ENCODE results near the gene BTAF1. TPM values are rescaled to one million over a fixed set of nuclear protein-coding genes. Genes with fewer than 3 reads are reported as not detected.
A peak's percentile ranks its signal among the peaks of the same experiment; 100 is the strongest.

The BTAF1 gene
- total and polyA plus RNA-seq, 8 donors = 24.2 to 59.8 (median 48.6) TPM

DNA sequence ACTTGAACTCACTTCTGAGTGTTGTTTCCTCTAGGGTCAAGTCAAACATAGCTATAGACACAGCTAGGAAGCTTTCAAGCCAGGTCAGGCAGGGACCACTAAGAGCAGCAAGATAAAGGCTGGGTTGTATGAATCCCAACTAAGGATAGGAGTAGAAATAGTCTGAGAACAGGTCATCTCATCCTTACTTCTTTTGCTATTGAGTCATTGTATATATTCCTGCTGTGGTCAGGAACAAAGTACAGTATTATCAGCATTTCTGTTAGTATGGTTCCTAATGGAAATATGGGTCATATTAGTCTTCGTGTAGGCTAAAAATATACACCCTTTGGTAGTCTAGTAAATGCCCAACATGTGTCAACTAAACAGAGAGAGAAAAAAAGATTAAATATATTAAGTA, 145.3 kb downstream of the BTAF1 start:
- Histone ChIP-seq H3K27me3 (no peaks in the 10 kb centered on the region), H3K4me3 (no peak overlapping the region), H3K9me3 (no peaks in the 10 kb centered on the region), H3K36me3 (no peaks in the 10 kb centered on the region), H3K4me1 (no peaks in the 10 kb centered on the region), H3K27ac (no peak overlapping the region)
- no peak for DNase-seq
- TF ChIP-seq, protein P1, sequence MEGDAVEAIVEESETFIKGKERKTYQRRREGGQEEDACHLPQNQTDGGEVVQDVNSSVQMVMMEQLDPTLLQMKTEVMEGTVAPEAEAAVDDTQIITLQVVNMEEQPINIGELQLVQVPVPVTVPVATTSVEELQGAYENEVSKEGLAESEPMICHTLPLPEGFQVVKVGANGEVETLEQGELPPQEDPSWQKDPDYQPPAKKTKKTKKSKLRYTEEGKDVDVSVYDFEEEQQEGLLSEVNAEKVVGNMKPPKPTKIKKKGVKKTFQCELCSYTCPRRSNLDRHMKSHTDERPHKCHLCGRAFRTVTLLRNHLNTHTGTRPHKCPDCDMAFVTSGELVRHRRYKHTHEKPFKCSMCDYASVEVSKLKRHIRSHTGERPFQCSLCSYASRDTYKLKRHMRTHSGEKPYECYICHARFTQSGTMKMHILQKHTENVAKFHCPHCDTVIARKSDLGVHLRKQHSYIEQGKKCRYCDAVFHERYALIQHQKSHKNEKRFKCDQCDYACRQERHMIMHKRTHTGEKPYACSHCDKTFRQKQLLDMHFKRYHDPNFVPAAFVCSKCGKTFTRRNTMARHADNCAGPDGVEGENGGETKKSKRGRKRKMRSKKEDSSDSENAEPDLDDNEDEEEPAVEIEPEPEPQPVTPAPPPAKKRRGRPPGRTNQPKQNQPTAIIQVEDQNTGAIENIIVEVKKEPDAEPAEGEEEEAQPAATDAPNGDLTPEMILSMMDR (IDR thresholded peaks at IDR 0.05) = no peak
- ATAC-seq = peak; percentile 45
- intact Hi-C loops (cut with DNase I) = no loop called here

DNA sequence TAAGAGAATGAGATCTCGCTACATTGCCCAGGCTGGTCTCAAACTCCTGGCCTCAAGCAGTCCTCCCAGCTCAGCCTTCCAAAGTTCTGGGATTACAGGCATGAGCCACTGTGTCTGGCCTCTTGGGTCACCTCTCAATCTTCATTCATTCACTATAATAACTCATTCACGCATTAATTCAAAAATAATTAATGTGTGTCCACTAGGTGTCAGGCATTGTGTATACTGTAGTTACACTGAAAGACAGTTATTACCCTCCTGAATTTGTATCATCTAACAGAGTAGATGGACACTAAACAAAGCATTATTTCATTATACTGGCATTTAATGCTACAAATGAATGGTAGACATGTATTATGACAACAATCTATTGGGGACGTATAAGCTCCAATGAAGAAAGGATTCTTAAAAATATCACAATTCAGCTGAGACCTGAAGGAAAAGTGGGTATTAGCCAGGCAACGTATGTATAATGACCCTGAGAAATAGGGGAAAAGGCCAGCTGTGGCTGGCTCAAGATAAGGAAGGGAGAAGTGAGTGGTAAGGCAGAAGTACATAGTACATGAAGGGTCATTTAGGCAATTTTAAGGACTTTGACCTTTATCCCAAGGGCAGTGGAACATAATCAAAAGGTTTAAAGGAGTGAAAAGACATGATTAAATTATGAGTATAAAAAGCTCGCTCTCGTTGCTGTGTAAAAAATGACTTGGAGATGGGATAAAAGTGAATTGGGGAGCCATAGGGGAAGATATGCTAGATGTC, 150.7 kb downstream of the BTAF1 start:
- peaks cover 0 to 11% of the 10 kb centered on the region in 2 donors for H3K36me3 ChIP-seq
- no peaks in the 10 kb centered on the region for H3K9me3 ChIP-seq
- H3K27ac ChIP-seq = no peak overlapping the region
- intact Hi-C loops (cut with DNase I) = no loop called here
- H3K4me1 ChIP-seq = no peaks in the 10 kb centered on the region
- no peaks in the 10 kb centered on the region for H3K27me3 ChIP-seq
- DNase-seq (no peak), ATAC-seq (peak; percentile 53)
- TF ChIP-seq, protein P1 (IDR thresholded peaks at IDR 0.05) = peak in 1 of 2 donors; percentile 11
- no peak overlapping the region for H3K4me3 ChIP-seq

DNA sequence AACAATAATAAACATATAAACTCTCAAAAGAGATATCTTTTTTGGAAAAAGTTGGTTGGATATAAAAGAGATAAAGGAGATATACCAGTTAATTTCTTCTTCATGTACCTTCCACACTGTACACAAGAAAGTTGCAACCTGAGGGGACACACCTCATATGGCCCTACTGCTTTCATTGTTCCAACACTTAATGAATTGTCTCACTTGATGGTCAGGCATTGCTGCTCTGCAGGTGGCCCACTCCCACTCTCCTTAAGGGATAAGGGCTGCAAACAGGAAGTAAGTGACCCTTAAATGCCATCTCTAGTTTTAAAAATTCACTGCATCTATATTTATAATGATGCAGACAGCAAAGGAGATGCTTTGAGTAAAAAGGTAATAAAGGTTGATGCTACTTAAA, 152.3 kb downstream of the BTAF1 start:
- intact Hi-C loops (cut with DNase I) = no loop called here
- H3K27me3 ChIP-seq = no peaks in the 10 kb centered on the region
- no peaks in the 10 kb centered on the region for H3K4me1 ChIP-seq
- H3K36me3 ChIP-seq = peaks cover 0 to 20% of the 10 kb centered on the region in 2 donors
- TF ChIP-seq, protein P1 (IDR thresholded peaks at IDR 0.05) = no peak
- no peak for DNase-seq
- no peak for ATAC-seq
- H3K9me3 ChIP-seq = no peaks in the 10 kb centered on the region
- no peak overlapping the region for H3K4me3 ChIP-seq
- no peak overlapping the region for H3K27ac ChIP-seq

DNA sequence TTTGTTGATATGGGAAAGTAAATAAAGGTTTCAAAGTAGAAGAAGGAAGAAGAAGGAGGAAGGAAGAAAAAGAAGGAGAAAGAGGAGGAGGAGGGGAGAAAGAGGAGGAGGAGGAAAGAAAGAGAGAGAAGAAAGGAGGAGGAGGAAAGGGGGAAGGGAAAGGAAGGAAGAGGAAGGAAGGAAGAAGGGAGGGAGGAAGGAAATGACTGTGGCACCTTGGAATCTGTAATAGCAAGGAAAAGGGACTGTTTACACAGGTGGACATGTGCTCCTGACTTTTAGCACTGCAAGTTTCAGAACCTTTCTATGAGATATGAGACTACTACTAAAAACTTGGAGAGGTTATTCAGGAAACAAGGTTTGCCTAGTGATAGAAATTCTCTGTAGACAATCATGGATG, 153.2 kb downstream of the BTAF1 start:
- Histone ChIP-seq H3K36me3 (peaks cover 0 to 27% of the 10 kb centered on the region in 2 donors), H3K4me3 (no peak overlapping the region), H3K27me3 (no peaks in the 10 kb centered on the region), H3K4me1 (no peaks in the 10 kb centered on the region), H3K27ac (no peak overlapping the region), H3K9me3 (no peaks in the 10 kb centered on the region)
- ATAC-seq (no peak), DNase-seq (no peak)
- TF ChIP-seq, protein P1 (IDR thresholded peaks at IDR 0.05) = no peak
- intact Hi-C loops (cut with DNase I) = no loop called here

DNA sequence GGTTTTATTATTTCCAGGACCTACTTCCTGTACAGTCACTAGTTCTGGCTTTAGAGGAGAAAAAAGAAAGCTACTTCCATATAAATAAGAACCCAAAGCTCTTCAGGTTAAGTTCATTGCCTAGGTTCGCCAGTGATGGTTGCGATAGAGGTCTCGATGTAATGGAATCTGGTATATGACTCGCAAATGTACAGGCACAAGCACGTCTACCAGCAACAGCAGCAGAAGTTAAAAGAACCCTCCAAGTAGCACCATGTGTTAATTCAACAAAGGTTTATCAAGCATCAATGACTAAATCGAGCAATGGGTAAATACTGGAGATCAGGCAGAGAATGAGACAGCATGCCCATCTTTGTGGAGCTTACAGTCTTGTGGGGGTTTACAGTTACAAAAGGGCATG, 155.4 kb downstream of the BTAF1 start:
- H3K27ac ChIP-seq = no peak overlapping the region
- H3K4me1 ChIP-seq = peaks cover 0 to 10% of the 10 kb centered on the region in 2 donors
- TF ChIP-seq, protein P1 (IDR thresholded peaks at IDR 0.05) = no peak
- intact Hi-C loops (cut with DNase I) = no loop called here
- no peak for ATAC-seq
- no peak for DNase-seq
- H3K27me3 ChIP-seq = no peaks in the 10 kb centered on the region
- H3K36me3 ChIP-seq = peaks cover 0 to 27% of the 10 kb centered on the region in 2 donors
- H3K4me3 ChIP-seq = no peak overlapping the region
- H3K9me3 ChIP-seq = no peaks in the 10 kb centered on the region

Other genes with a start within 250 kb of the BTAF1 start
- gene TNKS2, start 125.3 kb upstream of the BTAF1 start, total RNA-seq = 10 to 100 TPM; 37.1 to 37.6 TPM
- gene TNKS2, start 125.3 kb upstream of the BTAF1 start, polyA plus RNA-seq (ENCODE audit: insufficient read length in 6 of 6) = 10 to 100 TPM; 56.2 to 66.0 (median 60.2) TPM
- 1 to 10 TPM in 1 of 2 donors, under 1 TPM in 1; 0.76 to 1.5 TPM for gene FGFBP3, start 14.3 kb upstream of the BTAF1 start, total RNA-seq
- gene FGFBP3, start 14.3 kb upstream of the BTAF1 start, polyA plus RNA-seq (ENCODE audit: insufficient read length in 6 of 6) = 1 to 10 TPM; 3.4 to 4.2 (median 3.7) TPM

Data from left lung (tissue), 10 donors.